A673 (cell line): ENCODE data around the gene TAS2R1.

ENCODE experiments used
- CTCF ChIP-seq: fragments of 300-800, 200-600 bp; sonication (generic); conservative IDR thresholded peaks from 2 replicates; pipeline ENCODE4 v1.5.1; 2017; ENCODE audit warnings: low read depth, mild to moderate bottlenecking, antibody characterized with exemption, low read length, moderate library complexity, mixed read lengths
- EZH2 ChIP-seq: fragments of 200-600 bp; sonication (generic); IDR thresholded peaks from 2 replicates; pipeline ENCODE4 v1.6.1; 2017; ENCODE audit warnings: borderline replicate concordance, low read depth, mild to moderate bottlenecking, mixed read lengths, antibody characterized with exemption, low read length; ENCODE audit not compliant: poor library complexity, severe bottlenecking

GRCh38 chr5:9623661-9624060 lies 6.5 kb downstream of the TAS2R1 start:
- TF ChIP-seq CTCF (no peak), EZH2 (no peak)
